Measurements from ENCODE around the gene GATA3.

DNA sequence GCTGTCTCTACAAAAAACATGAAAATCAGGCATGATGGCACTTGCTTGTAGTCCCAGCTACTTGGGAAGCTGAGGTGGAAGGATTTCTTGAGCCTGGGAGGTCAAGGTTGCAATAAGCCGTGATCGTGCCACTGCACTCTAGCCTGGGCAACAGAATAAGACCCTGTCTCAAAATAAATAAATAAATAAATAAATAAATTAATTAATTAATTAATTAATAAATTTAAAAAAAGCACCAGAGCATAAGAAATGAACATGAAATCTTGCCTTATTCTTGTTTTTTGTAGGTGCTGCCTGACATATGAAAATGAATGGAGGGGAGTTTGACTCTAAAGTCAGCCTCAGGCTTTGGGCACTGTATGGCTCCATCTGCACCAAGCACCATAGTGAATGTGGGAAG is 69.9 kb downstream of the GATA3 start:
- no peak for TF ChIP-seq EZH2phosphoT487 (IDR thresholded peaks at IDR 0.05)
- TF ChIP-seq, protein P1, sequence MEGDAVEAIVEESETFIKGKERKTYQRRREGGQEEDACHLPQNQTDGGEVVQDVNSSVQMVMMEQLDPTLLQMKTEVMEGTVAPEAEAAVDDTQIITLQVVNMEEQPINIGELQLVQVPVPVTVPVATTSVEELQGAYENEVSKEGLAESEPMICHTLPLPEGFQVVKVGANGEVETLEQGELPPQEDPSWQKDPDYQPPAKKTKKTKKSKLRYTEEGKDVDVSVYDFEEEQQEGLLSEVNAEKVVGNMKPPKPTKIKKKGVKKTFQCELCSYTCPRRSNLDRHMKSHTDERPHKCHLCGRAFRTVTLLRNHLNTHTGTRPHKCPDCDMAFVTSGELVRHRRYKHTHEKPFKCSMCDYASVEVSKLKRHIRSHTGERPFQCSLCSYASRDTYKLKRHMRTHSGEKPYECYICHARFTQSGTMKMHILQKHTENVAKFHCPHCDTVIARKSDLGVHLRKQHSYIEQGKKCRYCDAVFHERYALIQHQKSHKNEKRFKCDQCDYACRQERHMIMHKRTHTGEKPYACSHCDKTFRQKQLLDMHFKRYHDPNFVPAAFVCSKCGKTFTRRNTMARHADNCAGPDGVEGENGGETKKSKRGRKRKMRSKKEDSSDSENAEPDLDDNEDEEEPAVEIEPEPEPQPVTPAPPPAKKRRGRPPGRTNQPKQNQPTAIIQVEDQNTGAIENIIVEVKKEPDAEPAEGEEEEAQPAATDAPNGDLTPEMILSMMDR (IDR thresholded peaks at IDR 0.05): no peak

Data from neural progenitor cell (in vitro differentiated cells).